HG03378 (cell line): ENCODE data around the gene ZFAND3.
A peak's percentile ranks its signal among the peaks of the same experiment; 100 is the strongest.

Experiments
- ATAC-seq: cut with Tn5 transposase; IDR thresholded peaks from one replicate; pipeline ENCODE4 v1.9.1; 2021; ENCODE audit warnings: mild to moderate bottlenecking, moderate library complexity; ENCODE audit not compliant: unreplicated experiment

Gene ZFAND3

GRCh38 chr6:38077488-38078030 lies 258.0 kb downstream of the ZFAND3 start:
- no peak for ATAC-seq

GRCh38 chr6:38078671-38079070 lies 259.1 kb downstream of the ZFAND3 start:
- no peak for ATAC-seq

GRCh38 chr6:38079107-38079506 lies 259.6 kb downstream of the ZFAND3 start:
- ATAC-seq, result no peak

GRCh38 chr6:38079537-38079936 lies 260.0 kb downstream of the ZFAND3 start:
- no peak for ATAC-seq

- no peak for ATAC-seq
Measured at GRCh38 chr6:38080360-38080759, 260.8 kb downstream of the ZFAND3 start.

GRCh38 chr6:38080889-38081288 lies 261.4 kb downstream of the ZFAND3 start:
- ATAC-seq, result no peak

GRCh38 chr6:38085031-38085430 lies 265.5 kb downstream of the ZFAND3 start:
- ATAC-seq, result no peak

- ATAC-seq, result no peak
Measured at GRCh38 chr6:38086346-38086745, 266.8 kb downstream of the ZFAND3 start.

GRCh38 chr6:38088010-38088409 lies 268.5 kb downstream of the ZFAND3 start:
- ATAC-seq, result no peak

GRCh38 chr6:38088829-38089228 lies 269.3 kb downstream of the ZFAND3 start:
- no peak for ATAC-seq

- ATAC-seq, result no peak
Measured at GRCh38 chr6:38091613-38092012, 272.1 kb downstream of the ZFAND3 start.

GRCh38 chr6:38092465-38092864 lies 272.9 kb downstream of the ZFAND3 start:
- ATAC-seq, result no peak

- no peak for ATAC-seq
Measured at GRCh38 chr6:38092964-38093363, 273.4 kb downstream of the ZFAND3 start.

- no peak for ATAC-seq
Measured at GRCh38 chr6:38095054-38095453, 275.5 kb downstream of the ZFAND3 start.

- ATAC-seq, result no peak
Measured at GRCh38 chr6:38099221-38099620, 279.7 kb downstream of the ZFAND3 start.

GRCh38 chr6:38100380-38100779 lies 280.9 kb downstream of the ZFAND3 start:
- peak; percentile 68 for ATAC-seq

- ATAC-seq, result no peak
Measured at GRCh38 chr6:38103921-38104320, 284.4 kb downstream of the ZFAND3 start.

- no peak for ATAC-seq
Measured at GRCh38 chr6:38105066-38105465, 285.5 kb downstream of the ZFAND3 start.

- ATAC-seq, result no peak
Measured at GRCh38 chr6:38107073-38107472, 287.5 kb downstream of the ZFAND3 start.

GRCh38 chr6:38110481-38110971 lies 291.0 kb downstream of the ZFAND3 start:
- ATAC-seq, result no peak

GRCh38 chr6:38112181-38112580 lies 292.7 kb downstream of the ZFAND3 start:
- ATAC-seq, result no peak

- ATAC-seq, result no peak
Measured at GRCh38 chr6:38113825-38114576, 294.5 kb downstream of the ZFAND3 start.
